Measurements from ENCODE around the gene EFNA5. TPM values are rescaled to one million over a fixed set of nuclear protein-coding genes. Genes with fewer than 3 reads are reported as not detected.

The EFNA5 gene
- total and polyA plus RNA-seq, 2 of the 13 experiments (the other 11 are each of a cell fraction or from before 2014, with no cell fraction given), result not detected

GRCh38 chr5:107331312-107331711 lies 339.4 kb downstream of the EFNA5 start:
- H2AFZ ChIP-seq (ENCODE audit: low read length), result no peak overlapping the region
- H3K79me2 ChIP-seq (ENCODE audit: insufficient read depth, low read length), result no peaks in the 10 kb centered on the region
- H3K4me1 ChIP-seq (ENCODE audit: insufficient read depth, low read length), result no peaks in the 10 kb centered on the region
- POLR2A ChIA-PET, result no interaction called here
- no peak overlapping the region for H3K4me3 ChIP-seq (replicated peaks in 1 of 3; ENCODE audit: insufficient read depth in 1 of 3, low read depth in 2 of 3, low read length in 3 of 3)
- intact Hi-C loops (cut with micrococcal nuclease; ENCODE audit: unreplicated experiment) (no loop called here), in situ Hi-C loops (cut with HindIII; ENCODE audit: extremely low pct_ligation_motif_present, low pct_unique_long_range_greater_than_20kb) (no loop called here)
- no TSS peak for BruUV-seq (replicated peaks)
- H3K36me3 ChIP-seq (replicated peaks in 1 of 2; ENCODE audit: control insufficient read depth in 1 of 2, insufficient read depth in 2 of 2, low read length in 2 of 2), result no peaks in the 10 kb centered on the region
- H3K9ac ChIP-seq (ENCODE audit: insufficient read depth, low read depth, low read length), result no peak overlapping the region
- no peak for DNase-seq (ENCODE audit: low spot score)
- CTCF ChIA-PET (ENCODE audit: low intra/inter-chr PET ratio, low total read pairs), result no interaction called here
- ATAC-seq, result no peak
- 0% methylated on average over 1 of the region's 1 CpG for WGBS (ENCODE audit: low lambda C conversion rate)
- no peaks in the 10 kb centered on the region for H3K9me3 ChIP-seq (ENCODE audit: low read length)
- TF ChIP-seq, protein P1, sequence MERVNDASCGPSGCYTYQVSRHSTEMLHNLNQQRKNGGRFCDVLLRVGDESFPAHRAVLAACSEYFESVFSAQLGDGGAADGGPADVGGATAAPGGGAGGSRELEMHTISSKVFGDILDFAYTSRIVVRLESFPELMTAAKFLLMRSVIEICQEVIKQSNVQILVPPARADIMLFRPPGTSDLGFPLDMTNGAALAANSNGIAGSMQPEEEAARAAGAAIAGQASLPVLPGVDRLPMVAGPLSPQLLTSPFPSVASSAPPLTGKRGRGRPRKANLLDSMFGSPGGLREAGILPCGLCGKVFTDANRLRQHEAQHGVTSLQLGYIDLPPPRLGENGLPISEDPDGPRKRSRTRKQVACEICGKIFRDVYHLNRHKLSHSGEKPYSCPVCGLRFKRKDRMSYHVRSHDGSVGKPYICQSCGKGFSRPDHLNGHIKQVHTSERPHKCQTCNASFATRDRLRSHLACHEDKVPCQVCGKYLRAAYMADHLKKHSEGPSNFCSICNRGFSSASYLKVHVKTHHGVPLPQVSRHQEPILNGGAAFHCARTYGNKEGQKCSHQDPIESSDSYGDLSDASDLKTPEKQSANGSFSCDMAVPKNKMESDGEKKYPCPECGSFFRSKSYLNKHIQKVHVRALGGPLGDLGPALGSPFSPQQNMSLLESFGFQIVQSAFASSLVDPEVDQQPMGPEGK (CRISPR knock-in tag; IDR thresholded peaks at IDR 0.05), result no peak
- TF ChIP-seq ZNF619 (CRISPR knock-in tag; IDR thresholded peaks at IDR 0.05), result no peak
- TF ChIP-seq ZKSCAN1 (IDR thresholded peaks at IDR 0.05; ENCODE audit: low read length), result no peak
- no peak for TF ChIP-seq HOXA5 (CRISPR knock-in tag; IDR thresholded peaks at IDR 0.05)
- TF ChIP-seq ATF7-NPFF (CRISPR knock-in tag; IDR thresholded peaks at IDR 0.05; ENCODE audit: low read depth), result no peak
- TF ChIP-seq ATF4 (CRISPR knock-in tag; IDR thresholded peaks at IDR 0.05), result no peak
- TF ChIP-seq SOX6 (IDR thresholded peaks at IDR 0.05), result no peak
- TF ChIP-seq SOX6 (CRISPR knock-in tag; IDR thresholded peaks at IDR 0.05), result no peak
- no peak for TF ChIP-seq SP4 (CRISPR knock-in tag; IDR thresholded peaks at IDR 0.05)
- no peak for TF ChIP-seq SRSF1 (optimal IDR thresholded peaks at IDR 0.05; ENCODE audit: low read depth, low read length)
- no peak for TF ChIP-seq DNMT1 (CRISPR knock-in tag; IDR thresholded peaks at IDR 0.05)
- no peak for TF ChIP-seq PHF8 (CRISPR knock-in tag; IDR thresholded peaks at IDR 0.05)
- TF ChIP-seq CBX5 (CRISPR knock-in tag; IDR thresholded peaks at IDR 0.05; ENCODE audit: borderline replicate concordance), result no peak
- TF ChIP-seq ZNF30 (CRISPR knock-in tag; IDR thresholded peaks at IDR 0.05), result no peak
- no peak for TF ChIP-seq ETV6 (CRISPR knock-in tag; conservative IDR thresholded peaks at IDR 0.05)
- TF ChIP-seq ZNF607 (CRISPR knock-in tag; IDR thresholded peaks at IDR 0.05; ENCODE audit: borderline replicate concordance), result no peak
- no peak for TF ChIP-seq SNAPC4 (CRISPR knock-in tag; IDR thresholded peaks at IDR 0.05)
- TF ChIP-seq ZNF3 (CRISPR knock-in tag; IDR thresholded peaks at IDR 0.05), result no peak
- no peaks in the 10 kb centered on the region for H4K20me1 ChIP-seq (ENCODE audit: insufficient read depth, low read length)
- no peak overlapping the region for H3K27ac ChIP-seq (ENCODE audit: extremely low read length, insufficient read depth, low read length)
- no peak for FAIRE-seq
- H3K27me3 ChIP-seq (ENCODE audit: control insufficient read depth in 1 of 2, insufficient read depth in 2 of 2, low read length in 2 of 2), result no peaks in the 10 kb centered on the region
- H3K4me2 ChIP-seq (ENCODE audit: low read depth, low read length), result no peak overlapping the region

Data from HepG2 (cell line).